Ovary (tissue), 9 donors: ENCODE measurements around the gene FAM53C. TPM values are rescaled to one million over a fixed set of nuclear protein-coding genes. Genes with fewer than 3 reads are reported as not detected.
"Not testable (repeated sequence)": the region's sequence is repeated elsewhere in the genome, so short reads cannot be mapped to it uniquely, and the experiment has no call there.

Experiments used
- DNase-seq, 5 donors: peaks; one replicate each; pipeline ENCODE4 v3.0.0-alpha.2; 2019 to 2020
- H3K27ac ChIP-seq, 2 donors: fragments of 200-600 bp; one replicate each; pipeline versions ENCODE4 v1.5.1 to v1.8.0; 2019 to 2022
- H3K27me3 ChIP-seq: fragments of 200-600 bp; one replicate; pipeline ENCODE4 v1.8.0; 2022
- H3K36me3 ChIP-seq: fragments of 200-600 bp; sonication (generic); one replicate; pipeline ENCODE4 v1.5.1; 2019
- H3K4me1 ChIP-seq: one replicate; pipeline ENCODE4 v1.8.1; 2013; ENCODE audit warnings: mild to moderate bottlenecking, moderate library complexity; ENCODE audit not compliant: insufficient read depth
- H3K4me3 ChIP-seq: fragments of 200-600 bp; sonication (generic); one replicate; pipeline ENCODE4 v1.5.1; 2017
- H3K9me3 ChIP-seq, 2 donors: fragments of 200-600 bp in 1 of 2; sonication (generic) in 1 of 2; one replicate each; pipeline versions ENCODE4 v1.5.1 to v1.8.1; 2013 to 2019; ENCODE audit warnings: mild to moderate bottlenecking in 1 of 2, moderate library complexity in 1 of 2
- EP300 ChIP-seq: sonication (generic); formaldehyde crosslinking; IDR thresholded peaks from one replicate; pipeline ENCODE4 v1.6.1; 2017; ENCODE audit warnings: antibody characterized with exemption
- POLR2A ChIP-seq: fragments of 450-650 bp; IDR thresholded peaks from one replicate; pipeline ENCODE4 v1.6.1; 2017; ENCODE audit warnings: antibody characterized with exemption, mild to moderate bottlenecking, moderate library complexity
- WGBS, 3 donors: extraction: QIAGEN DNeasy Blood & Tissue Kit in 1 of 3; methylation state at CpG; one replicate each; pipeline versions ENCODE4 v1.1.5 to v1.1.7; 2013 to 2017; 5-methylcytosine and 5-hydroxymethylcytosine counted together
- intact Hi-C, 4 donors: fragments of 100-400 bp; cut with DNase I; formaldehyde crosslinking; loops; one replicate each; pipeline versions ENCODE4 v1.11.0 to v1.15.1; 2022 to 2023
- polyA plus RNA-seq, 2 donors: library from polyadenylated mRNA; stranded (reverse); fragments of 200-250 nt in 1 of 2; fragments of 350-450 nt in 1 of 2; fragmentation: Illumina TruSeq in 1 of 2; extraction: RNeasy Lipid Tissue Mini Kit (QIAGEN cat#74804) in 1 of 2; gene quantifications; one replicate each; pipeline ENCODE4 v1.2.3, GENCODE V29; 2013 to 2014
- total RNA-seq, 7 donors: library from RNA; depleted of rRNA in 2 of 7; stranded (reverse); fragments of >200 nt in 2 of 7; fragmentation: NEBNext Ultra II Directional in 3 of 7; extraction: Animal tissue kit (Norgen Biotek cat#: 25700) in 3 of 7; gene quantifications; one replicate each; pipeline versions ENCODE4 v1.1.0 to v1.2.4, GENCODE V29; 2016 to 2023
- TF ChIP-seq, protein P1 (sequence below), 3 donors: fragments of 450-650 bp in 2 of 3; fragments of 200-600 bp in 1 of 3; IDR thresholded peaks; one replicate each; pipeline versions ENCODE4 v1.5.1 to v1.8.0; 2016 to 2022; ENCODE audit warnings: antibody characterized with exemption in 3 of 3, mild to moderate bottlenecking in 1 of 3
- donor health status: DM: no; HTN: no; CAD: no; lungs with moderate emphysema.
- donor health status: DM: no; HTN: no; CAD: no.
- donor health status: Bipolar disorder and iron deficiency.
- donor health status: DM: yes; HTN: yes; CAD: no.
- donor health status: DM: no; HTN: no; CAD: no.
- donor health status: DM: yes; HTN: yes; CAD: no.

FAM53C gene
- total and polyA plus RNA-seq, 9 donors = 13.1 to 29.3 (median 19.9) TPM

GRCh38 chr5:138315751-138316278 is 22.3 kb upstream of the FAM53C start:
- Histone ChIP-seq H3K4me1 (no peaks in the 10 kb centered on the region), H3K4me3 (no peak overlapping the region), H3K36me3 (no peaks in the 10 kb centered on the region), H3K27me3 (no peaks in the 10 kb centered on the region), H3K27ac (no peak overlapping the region), H3K9me3 (no peaks in the 10 kb centered on the region)
- intact Hi-C loops = no loop called here
- 87 to 89% (median 88%) methylated on average over 7 of the region's 7 CpGs for WGBS, 3 donors
- TF ChIP-seq EP300 (no peak), POLR2A (no peak)
- TF ChIP-seq, protein P1, sequence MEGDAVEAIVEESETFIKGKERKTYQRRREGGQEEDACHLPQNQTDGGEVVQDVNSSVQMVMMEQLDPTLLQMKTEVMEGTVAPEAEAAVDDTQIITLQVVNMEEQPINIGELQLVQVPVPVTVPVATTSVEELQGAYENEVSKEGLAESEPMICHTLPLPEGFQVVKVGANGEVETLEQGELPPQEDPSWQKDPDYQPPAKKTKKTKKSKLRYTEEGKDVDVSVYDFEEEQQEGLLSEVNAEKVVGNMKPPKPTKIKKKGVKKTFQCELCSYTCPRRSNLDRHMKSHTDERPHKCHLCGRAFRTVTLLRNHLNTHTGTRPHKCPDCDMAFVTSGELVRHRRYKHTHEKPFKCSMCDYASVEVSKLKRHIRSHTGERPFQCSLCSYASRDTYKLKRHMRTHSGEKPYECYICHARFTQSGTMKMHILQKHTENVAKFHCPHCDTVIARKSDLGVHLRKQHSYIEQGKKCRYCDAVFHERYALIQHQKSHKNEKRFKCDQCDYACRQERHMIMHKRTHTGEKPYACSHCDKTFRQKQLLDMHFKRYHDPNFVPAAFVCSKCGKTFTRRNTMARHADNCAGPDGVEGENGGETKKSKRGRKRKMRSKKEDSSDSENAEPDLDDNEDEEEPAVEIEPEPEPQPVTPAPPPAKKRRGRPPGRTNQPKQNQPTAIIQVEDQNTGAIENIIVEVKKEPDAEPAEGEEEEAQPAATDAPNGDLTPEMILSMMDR (IDR thresholded peaks at IDR 0.05) = no peak
- DNase-seq = no peak

GRCh38 chr5:138316355-138316754 is 21.7 kb upstream of the FAM53C start:
- intact Hi-C loops = no loop called here
- TF ChIP-seq POLR2A (no peak), EP300 (no peak)
- Histone ChIP-seq H3K9me3 (no peaks in the 10 kb centered on the region), H3K36me3 (no peaks in the 10 kb centered on the region), H3K4me3 (no peak overlapping the region), H3K27ac (no peak overlapping the region), H3K4me1 (no peaks in the 10 kb centered on the region), H3K27me3 (no peaks in the 10 kb centered on the region)
- no peak for DNase-seq
- WGBS, 3 donors = 69 to 79% (median 72%) methylated on average over 3 of the region's 3 CpGs

DNA sequence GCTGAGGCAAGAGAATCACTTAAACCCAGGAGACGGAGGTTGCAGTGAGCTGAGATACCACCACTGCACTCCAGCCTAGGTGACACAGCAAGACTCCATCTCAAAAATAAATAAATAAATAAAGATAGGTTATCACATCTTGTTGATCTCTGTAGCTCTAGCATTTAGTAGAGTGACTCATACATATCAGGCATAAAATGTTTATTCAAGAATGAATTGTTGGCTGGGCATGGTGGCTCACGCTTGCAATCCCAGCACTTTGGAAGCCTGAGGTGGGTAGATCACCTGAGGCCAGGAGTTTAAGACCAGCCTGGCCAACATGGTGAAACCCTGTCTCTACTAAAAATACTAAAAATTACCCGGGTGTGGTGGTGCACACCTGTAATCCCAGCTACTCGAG is 19.9 kb upstream of the FAM53C start:
- 96 to 97% (median 96%) methylated on average over 4 of the region's 4 CpGs for WGBS, 3 donors
- H3K4me3 ChIP-seq, H3K27ac ChIP-seq, intact Hi-C loops, H3K36me3 ChIP-seq, H3K27me3 ChIP-seq, H3K4me1 ChIP-seq, DNase-seq, H3K9me3 ChIP-seq: not testable (repeated sequence)

- DNase-seq = no peak
- TF ChIP-seq, protein P1 (IDR thresholded peaks at IDR 0.05) = no peak
- no peak for TF ChIP-seq EP300
- no peak for TF ChIP-seq POLR2A
- no peaks in the 10 kb centered on the region for H3K9me3 ChIP-seq
- H3K4me1 ChIP-seq = no peaks in the 10 kb centered on the region
- H3K27ac ChIP-seq = no peak overlapping the region
- no peaks in the 10 kb centered on the region for H3K27me3 ChIP-seq
- H3K4me3 ChIP-seq = peak overlapping the region; percentile 36
- intact Hi-C loops = no loop called here
- WGBS, 3 donors = 1 to 2% (median 1%) methylated on average over 12 of the region's 12 CpGs
- H3K36me3 ChIP-seq = no peaks in the 10 kb centered on the region
Observed at GRCh38 chr5:138330813-138331448, 7.1 kb upstream of the FAM53C start.

GRCh38 chr5:138331449-138332368 is 6.4 kb upstream of the FAM53C start, which contains the start of gene CDC25C:
Gene CDC25C (minus strand): TSS chr5:138331804. CDS start chr5:138331180, 624 bp downstream.
- no peaks in the 10 kb centered on the region for H3K27me3 ChIP-seq
- DNase-seq = peak; percentile 95 to 97 (median 96)
- H3K27ac ChIP-seq = no peak within 1 kb of the TSS
- intact Hi-C loops = no loop called here
- no peaks in the 10 kb centered on the region for H3K36me3 ChIP-seq
- TF ChIP-seq, protein P1 (IDR thresholded peaks at IDR 0.05) = no peak
- TF ChIP-seq EP300 = no peak
- no peak for TF ChIP-seq POLR2A
- peak within 1 kb of the TSS; percentile 36 for H3K4me3 ChIP-seq
- no peaks in the 10 kb centered on the region for H3K4me1 ChIP-seq
- 0% methylated on average over 55 of the region's 55 CpGs for WGBS, 3 donors
- no peaks in the 10 kb centered on the region for H3K9me3 ChIP-seq
